ENCODE data around the gene PPDPF.
A peak's percentile ranks its signal among the peaks of the same experiment; 100 is the strongest.
"Not testable (repeated sequence)": the region's sequence is repeated elsewhere in the genome, so short reads cannot be mapped to it uniquely, and the experiment has no call there.

The PPDPF gene

GRCh38 chr20:63500902-63501817 lies 19.4 kb upstream of the PPDPF start:
- DNase-seq = no peak

- DNase-seq = no peak
Measured at GRCh38 chr20:63501818-63502670, 18.5 kb upstream of the PPDPF start.

- no peak for DNase-seq
Measured at GRCh38 chr20:63502671-63503172, 17.8 kb upstream of the PPDPF start.

- no peak for DNase-seq
Measured at GRCh38 chr20:63503524-63503923, 17.0 kb upstream of the PPDPF start.

GRCh38 chr20:63504642-63505041 lies 15.9 kb upstream of the PPDPF start:
- no peak for DNase-seq

GRCh38 chr20:63505281-63505680 lies 15.3 kb upstream of the PPDPF start:
- DNase-seq = no peak

GRCh38 chr20:63505723-63506122 lies 14.8 kb upstream of the PPDPF start:
- no peak for DNase-seq

GRCh38 chr20:63507083-63507743 lies 13.4 kb upstream of the PPDPF start:
- DNase-seq = no peak

- no peak for DNase-seq
Measured at GRCh38 chr20:63508072-63508768, 12.3 kb upstream of the PPDPF start.

- DNase-seq = no peak
Measured at GRCh38 chr20:63509088-63509564, 11.4 kb upstream of the PPDPF start.

- DNase-seq = no peak
Measured at GRCh38 chr20:63513207-63513606, 7.4 kb upstream of the PPDPF start.

GRCh38 chr20:63514520-63514919 lies 6.0 kb upstream of the PPDPF start:
- DNase-seq = not testable (repeated sequence)

GRCh38 chr20:63517376-63518309 lies 2.9 kb upstream of the PPDPF start:
- DNase-seq = no peak

GRCh38 chr20:63518351-63518861 lies 2.2 kb upstream of the PPDPF start:
- DNase-seq = no peak

GRCh38 chr20:63518946-63519667 lies 1.5 kb upstream of the PPDPF start:
- DNase-seq = no peak

- peak; percentile 47 to 55 for DNase-seq
Measured at GRCh38 chr20:63519668-63520503, 679 bp upstream of the PPDPF start.

GRCh38 chr20:63520934-63521601 lies 503 bp downstream of the PPDPF start:
- peak; percentile 62 to 64 for DNase-seq

- DNase-seq = no peak
Measured at GRCh38 chr20:63521602-63522001, 1.0 kb downstream of the PPDPF start.

All from stimulated activated CD4-positive, alpha-beta T cell treated with anti-CD3 and anti-CD28 coated beads, Interleukin-2, amount 100 ng/mL, for 48 hours (primary cell).